Hematopoietic multipotent progenitor cell treated with erythropoietin and hydrocortisone succinate and interleukin-3 and kit ligand, for 15 days (in vitro differentiated cells): ENCODE results near the gene ZC3H18.

ENCODE experiments used
- DNase-seq: peaks from one replicate; pipeline ENCODE4 v3.0.0-alpha.2; 2015; ENCODE audit warnings: low spot score

The ZC3H18 gene

GRCh38 chr16:88639231-88640038 lies 69.2 kb downstream of the ZC3H18 start:
- DNase-seq = no peak

GRCh38 chr16:88640039-88640495 lies 69.9 kb downstream of the ZC3H18 start:
- DNase-seq = no peak

- DNase-seq = no peak
Measured at GRCh38 chr16:88640498-88641247, 70.5 kb downstream of the ZC3H18 start.

- no peak for DNase-seq
Measured at GRCh38 chr16:88642881-88643643, 72.9 kb downstream of the ZC3H18 start.

- no peak for DNase-seq
Measured at GRCh38 chr16:88643644-88643932, 73.4 kb downstream of the ZC3H18 start.

- no peak for DNase-seq
Measured at GRCh38 chr16:88645455-88645854, 75.3 kb downstream of the ZC3H18 start.

- no peak for DNase-seq
Measured at GRCh38 chr16:88645941-88646340, 75.7 kb downstream of the ZC3H18 start.

GRCh38 chr16:88646345-88647034 lies 76.3 kb downstream of the ZC3H18 start:
- no peak for DNase-seq

GRCh38 chr16:88647178-88648070 lies 77.2 kb downstream of the ZC3H18 start:
- DNase-seq = no peak

- DNase-seq = no peak
Measured at GRCh38 chr16:88649195-88649923, 79.2 kb downstream of the ZC3H18 start.

- DNase-seq = no peak
Measured at GRCh38 chr16:88649924-88650748, 79.9 kb downstream of the ZC3H18 start.

GRCh38 chr16:88650749-88651275 lies 80.6 kb downstream of the ZC3H18 start, which contains the start of gene CYBA:
Gene CYBA, minus strand, starts transcription at chr16:88651053. Its CDS starts 40 bp downstream, at chr16:88651013.
- DNase-seq = no peak

GRCh38 chr16:88651276-88651988 lies 81.2 kb downstream of the ZC3H18 start:
- DNase-seq = no peak

GRCh38 chr16:88651989-88652761 lies 82.0 kb downstream of the ZC3H18 start:
- no peak for DNase-seq

GRCh38 chr16:88652762-88653063 lies 82.5 kb downstream of the ZC3H18 start:
- DNase-seq = no peak

- no peak for DNase-seq
Measured at GRCh38 chr16:88653101-88653500, 82.9 kb downstream of the ZC3H18 start.

GRCh38 chr16:88653596-88654362 lies 83.6 kb downstream of the ZC3H18 start:
- DNase-seq = no peak
